SH-SY5Y (cell line): ENCODE measurements around the gene VAV3.

Experiments used
- GATA2 ChIP-seq: IDR thresholded peaks from 2 replicates; pipeline ENCODE4 v1.6.1; 2011; ENCODE audit warnings: mild to moderate bottlenecking, low read depth, low read length
- GATA3 ChIP-seq: IDR thresholded peaks from 2 replicates; pipeline ENCODE4 v1.6.1; 2011; ENCODE audit warnings: low read depth, mild to moderate bottlenecking, low read length, moderate library complexity

DNA sequence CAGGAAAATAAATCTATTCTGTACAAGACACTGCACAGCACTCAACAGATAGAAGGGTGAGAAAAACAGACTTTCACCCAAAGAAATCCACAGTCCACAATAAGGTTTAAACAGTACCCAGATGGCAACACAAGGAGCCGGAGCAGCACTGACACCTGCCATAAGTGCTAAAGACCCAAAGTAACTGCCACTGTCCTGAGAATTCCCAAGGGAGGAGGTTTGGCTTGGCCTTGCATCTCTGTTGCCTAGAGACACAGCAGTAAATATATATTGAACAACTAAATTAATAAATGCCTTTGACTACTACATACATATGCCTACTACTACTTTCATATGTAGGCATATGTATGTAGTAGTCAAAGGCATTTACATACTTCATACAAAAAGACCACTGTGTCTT lies 68.0 kb downstream of the VAV3 start:
- no peak for TF ChIP-seq GATA2
- TF ChIP-seq GATA3, result no peak
